Stimulated activated CD8-positive, alpha-beta memory T cell treated with anti-CD3 and anti-CD28 coated beads, Interleukin-2, amount 100 ng/mL, for 1 hour (primary cell): Measurements from ENCODE around the gene APOC4.

Source experiments
- DNase-seq, 2 donors: peaks; one replicate each; pipeline ENCODE4 v3.0.0-alpha.2; 2020; ENCODE audit warnings: low read depth in 2 of 2

Gene APOC4

GRCh38 chr19:44993926-44994537 is 52.0 kb downstream of the APOC4 start:
- DNase-seq, result no peak
